Smooth muscle cell (in vitro differentiated cells): Measurements from ENCODE around the gene CHCHD1. TPM values are rescaled to one million over a fixed set of nuclear protein-coding genes. Genes with fewer than 3 reads are reported as not detected.

ENCODE experiments used
- DNase-seq: peaks from one replicate; lab custom pipeline; 2025; ENCODE audit not compliant: unreplicated experiment; lab: John Stamatoyannopoulos, UW
- H2AFZ ChIP-seq: fragments of 200-600 bp; sonication (generic); 2 replicates; pipeline ENCODE4 v1.6.0; 2016; ENCODE audit warnings: antibody characterized with exemption, low read depth, mild to moderate bottlenecking
- H3F3A ChIP-seq: fragments of 200-600 bp; sonication (generic); 2 replicates; pipeline ENCODE4 v1.6.0; 2017; ENCODE audit warnings: antibody characterized with exemption, low read depth
- H3K27ac ChIP-seq: fragments of 200-600 bp; sonication (generic); 2 replicates; pipeline ENCODE4 v1.5.1; 2016; ENCODE audit warnings: low read depth, mild to moderate bottlenecking
- H3K27me3 ChIP-seq: fragments of 200-600 bp; sonication (generic); 2 replicates; pipeline ENCODE4 v1.6.1; 2016; ENCODE audit warnings: low read depth, mild to moderate bottlenecking
- H3K36me3 ChIP-seq: fragments of 200-600 bp; sonication (generic); 2 replicates; pipeline ENCODE4 v1.5.1; 2016; ENCODE audit warnings: low read depth
- H3K4me1 ChIP-seq: fragments of 200-600 bp; sonication (generic); 2 replicates; pipeline ENCODE4 v1.5.1; 2016; ENCODE audit warnings: low read depth
- H3K4me2 ChIP-seq: fragments of 200-600 bp; sonication (generic); 2 replicates; pipeline ENCODE4 v1.6.0; 2016; ENCODE audit warnings: mild to moderate bottlenecking
- H3K4me3 ChIP-seq: fragments of 200-600 bp; sonication (generic); 2 replicates; pipeline ENCODE4 v1.5.1; 2016; ENCODE audit warnings: mild to moderate bottlenecking
- H3K79me2 ChIP-seq: fragments of 200-600 bp; sonication (generic); 2 replicates; pipeline ENCODE4 v1.6.0; 2016; ENCODE audit warnings: low read depth, mild to moderate bottlenecking
- H3K9ac ChIP-seq: fragments of 200-600 bp; sonication (generic); 2 replicates; pipeline ENCODE4 v1.6.0; 2016; ENCODE audit warnings: low read depth
- H3K9me3 ChIP-seq: fragments of 200-600 bp; sonication (generic); replicated peaks from 2 replicates; pipeline ENCODE4 v1.5.1; 2016; ENCODE audit warnings: low read depth
- H4K20me1 ChIP-seq: fragments of 200-600 bp; sonication (generic); 2 replicates; pipeline ENCODE4 v1.6.0; 2016; ENCODE audit warnings: low read depth
- CTCF ChIP-seq: fragments of 200-600 bp; sonication (generic); IDR thresholded peaks from 2 replicates; pipeline ENCODE4 v1.5.1; 2017; ENCODE audit warnings: borderline replicate concordance, mild to moderate bottlenecking, antibody characterized with exemption; ENCODE audit not compliant: insufficient read depth, poor library complexity, severe bottlenecking
- WGBS: methylation state at CpG from one replicate; pipeline ENCODE4 v1.1.7; 2016; ENCODE audit warnings: low lambda C conversion rate; 5-methylcytosine and 5-hydroxymethylcytosine counted together
- polyA plus RNA-seq: library from polyadenylated mRNA; unstranded; fragments of >200 nt; fragmentation: Nextera tagmentation; extraction: Ambion mirVana; gene quantifications from 2 replicates; pipeline ENCODE4 v1.2.1, GENCODE V29; 2016
- total RNA-seq: library from RNA; depleted of rRNA; stranded (reverse); fragments of >200 nt; gene quantifications from 2 replicates; pipeline ENCODE4 v1.2.3, GENCODE V29; 2014

Gene CHCHD1
- total and polyA plus RNA-seq, 2 experiments from 2014 or later: 65.9 to 68.3 TPM

DNA sequence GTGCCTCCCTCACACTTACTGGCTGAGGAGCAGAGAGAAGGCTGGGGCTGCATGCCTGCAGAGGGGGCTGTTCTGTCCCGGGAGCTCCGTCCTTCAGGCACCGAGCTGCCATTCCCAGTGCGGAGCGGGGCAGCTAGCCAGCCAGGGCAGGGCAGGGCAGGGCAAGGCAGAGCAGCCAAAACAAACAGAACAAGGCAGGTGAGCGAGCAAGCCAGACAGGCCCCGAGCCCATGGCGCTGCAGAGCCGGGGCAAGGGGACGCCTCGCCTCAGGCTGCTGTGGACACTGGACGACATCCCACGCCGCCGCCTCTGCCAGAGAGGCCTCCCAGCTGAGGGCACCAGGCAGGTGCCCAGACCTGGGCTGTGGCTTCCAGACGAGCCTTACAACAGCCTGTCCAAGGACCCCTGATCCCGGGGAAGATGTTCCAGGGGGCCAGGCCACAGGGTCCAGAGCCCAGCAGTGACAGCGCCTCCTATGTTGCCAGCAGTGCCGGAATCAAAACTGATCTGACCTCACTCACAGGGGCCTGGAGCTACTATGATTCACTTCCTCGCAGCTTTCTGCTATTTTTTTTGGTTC, 37.8 kb downstream of the CHCHD1 start:
- H3K4me1 ChIP-seq: peaks cover 3% of the 10 kb centered on the region
- H3K9ac ChIP-seq: no peak overlapping the region
- no peaks in the 10 kb centered on the region for H3K9me3 ChIP-seq
- peaks cover 9% of the 10 kb centered on the region for H3F3A ChIP-seq
- no peak overlapping the region for H3K27ac ChIP-seq
- 95% methylated on average over 20 of the region's 20 CpGs for WGBS
- TF ChIP-seq CTCF: no peak
- no peak overlapping the region for H2AFZ ChIP-seq
- no peaks in the 10 kb centered on the region for H3K27me3 ChIP-seq
- H3K36me3 ChIP-seq: no peaks in the 10 kb centered on the region
- no peak overlapping the region for H3K4me2 ChIP-seq
- DNase-seq: no peak
- H3K79me2 ChIP-seq: no peaks in the 10 kb centered on the region
- no peak overlapping the region for H3K4me3 ChIP-seq
- H4K20me1 ChIP-seq: no peaks in the 10 kb centered on the region

DNA sequence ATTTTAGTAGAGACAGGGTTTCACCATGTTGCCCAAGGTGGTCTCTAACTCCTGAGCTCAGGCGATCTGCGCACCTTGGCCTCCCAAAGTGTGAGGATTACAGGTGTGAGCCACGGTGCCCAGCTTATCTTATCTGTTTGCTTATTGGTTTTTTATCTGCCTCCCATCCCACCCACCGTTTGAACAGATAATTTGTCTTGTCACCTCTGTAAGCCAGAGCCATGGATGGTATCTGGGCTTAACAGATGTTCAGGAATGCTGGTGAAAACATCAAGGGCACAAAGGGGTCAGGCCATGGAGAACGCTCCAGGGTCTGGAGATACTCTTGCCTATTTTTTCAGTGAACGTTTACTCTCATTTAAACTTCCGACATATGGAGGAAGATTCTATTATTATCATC, 41.5 kb downstream of the CHCHD1 start:
- H4K20me1 ChIP-seq: no peaks in the 10 kb centered on the region
- H3K27me3 ChIP-seq: no peaks in the 10 kb centered on the region
- H3K4me2 ChIP-seq: no peak overlapping the region
- H3K79me2 ChIP-seq: no peaks in the 10 kb centered on the region
- no peak overlapping the region for H3K27ac ChIP-seq
- H3K4me3 ChIP-seq: no peak overlapping the region
- TF ChIP-seq CTCF: no peak
- no peaks in the 10 kb centered on the region for H3K4me1 ChIP-seq
- H3K9me3 ChIP-seq: no peaks in the 10 kb centered on the region
- H3K9ac ChIP-seq: no peak overlapping the region
- no peaks in the 10 kb centered on the region for H3F3A ChIP-seq
- no peaks in the 10 kb centered on the region for H3K36me3 ChIP-seq
- no peak overlapping the region for H2AFZ ChIP-seq
- WGBS: 91% methylated on average over 7 of the region's 7 CpGs
- no peak for DNase-seq

- WGBS: 100% methylated on average over 9 of the region's 14 CpGs
- Histone ChIP-seq H3K27me3 (no peaks in the 10 kb centered on the region), H4K20me1 (no peaks in the 10 kb centered on the region), H3K4me1 (no peaks in the 10 kb centered on the region), H3K9me3 (no peaks in the 10 kb centered on the region), H3K9ac (no peak overlapping the region), H3K79me2 (no peaks in the 10 kb centered on the region), H3K4me2 (no peak overlapping the region), H2AFZ (no peak overlapping the region), H3F3A (no peaks in the 10 kb centered on the region), H3K36me3 (no peaks in the 10 kb centered on the region), H3K4me3 (no peak overlapping the region), H3K27ac (no peak overlapping the region)
- TF ChIP-seq CTCF: no peak
- no peak for DNase-seq
Observed at GRCh38 chr10:73824146-73824725, 42.4 kb downstream of the CHCHD1 start.
